Activated effector memory CD4-positive, alpha-beta T cell treated with Interleukin-2 at 50 U/mL for 16 hours (primary cell): Measurements from ENCODE around the gene PADI4.

Source experiments
- DNase-seq: peaks from one replicate; pipeline ENCODE4 v3.0.0-alpha.2; 2020

The PADI4 gene

GRCh38 chr1:17350928-17351446 is 43.0 kb downstream of the PADI4 start:
- DNase-seq, result no peak

- no peak for DNase-seq
These were observed 43.8 kb downstream of the PADI4 start for GRCh38 chr1:17351598-17352324.

- no peak for DNase-seq
These were observed 44.5 kb downstream of the PADI4 start for GRCh38 chr1:17352419-17352909.

GRCh38 chr1:17355898-17356297 is 47.9 kb downstream of the PADI4 start:
- DNase-seq, result no peak

GRCh38 chr1:17356387-17357026 is 48.5 kb downstream of the PADI4 start:
- DNase-seq, result no peak

GRCh38 chr1:17358557-17358956 is 50.6 kb downstream of the PADI4 start:
- no peak for DNase-seq

- DNase-seq, result no peak
These were observed 51.0 kb downstream of the PADI4 start for GRCh38 chr1:17359031-17359430.

GRCh38 chr1:17359808-17360207 is 51.8 kb downstream of the PADI4 start:
- no peak for DNase-seq

GRCh38 chr1:17360272-17360956 is 52.4 kb downstream of the PADI4 start:
- DNase-seq, result no peak

GRCh38 chr1:17361687-17362086 is 53.7 kb downstream of the PADI4 start:
- DNase-seq, result no peak

GRCh38 chr1:17363351-17363750 is 55.4 kb downstream of the PADI4 start:
- DNase-seq, result no peak

- no peak for DNase-seq
These were observed 55.8 kb downstream of the PADI4 start for GRCh38 chr1:17363771-17364170.

GRCh38 chr1:17365293-17365692 is 57.3 kb downstream of the PADI4 start:
- no peak for DNase-seq

GRCh38 chr1:17369466-17369865 is 61.5 kb downstream of the PADI4 start:
- DNase-seq, result no peak

GRCh38 chr1:17370618-17371017 is 62.6 kb downstream of the PADI4 start:
- no peak for DNase-seq

GRCh38 chr1:17371896-17372295 is 63.9 kb downstream of the PADI4 start, which contains the start of gene PADI6:
TSS of gene PADI6 (plus strand) at chr1:17372196. CDS start at chr1:17372246, 50 bp downstream.
- no peak for DNase-seq

GRCh38 chr1:17372955-17373354 is 65.0 kb downstream of the PADI4 start:
- no peak for DNase-seq

GRCh38 chr1:17375651-17376050 is 67.7 kb downstream of the PADI4 start:
- DNase-seq, result no peak

GRCh38 chr1:17377325-17377953 is 69.4 kb downstream of the PADI4 start:
- DNase-seq, result no peak

- no peak for DNase-seq
These were observed 73.2 kb downstream of the PADI4 start for GRCh38 chr1:17381161-17381560.

- no peak for DNase-seq
These were observed 84.3 kb downstream of the PADI4 start for GRCh38 chr1:17392199-17392740.

GRCh38 chr1:17393230-17393629 is 85.2 kb downstream of the PADI4 start:
- DNase-seq, result no peak
